GM19193 (cell line): ENCODE data around the gene LSM12.

Source experiments
- POLR2A ChIP-seq: IDR thresholded peaks from 4 replicates; pipeline ENCODE4 v1.6.1; 2011; ENCODE audit not compliant: insufficient read depth, insufficient read length; ENCODE audit errors: extremely low read depth

LSM12 gene

GRCh38 chr17:44012874-44013273, 53.6 kb downstream of the LSM12 start:
- TF ChIP-seq POLR2A = no peak

GRCh38 chr17:44012391-44012790, 54.1 kb downstream of the LSM12 start:
- no peak for TF ChIP-seq POLR2A

GRCh38 chr17:44011876-44012275, 54.6 kb downstream of the LSM12 start:
- no peak for TF ChIP-seq POLR2A

GRCh38 chr17:44010966-44011647, 55.4 kb downstream of the LSM12 start:
- TF ChIP-seq POLR2A = no peak

GRCh38 chr17:44008205-44008909, 58.1 kb downstream of the LSM12 start:
- no peak for TF ChIP-seq POLR2A

- TF ChIP-seq POLR2A = no peak
Measured at GRCh38 chr17:44007346-44008204, 58.9 kb downstream of the LSM12 start.

GRCh38 chr17:44006598-44007345, 59.7 kb downstream of the LSM12 start:
- TF ChIP-seq POLR2A = no peak

- no peak for TF ChIP-seq POLR2A
Measured at GRCh38 chr17:44006272-44006597, 60.2 kb downstream of the LSM12 start.

- TF ChIP-seq POLR2A = no peak
Measured at GRCh38 chr17:44005527-44006271, 60.8 kb downstream of the LSM12 start.

- no peak for TF ChIP-seq POLR2A
Measured at GRCh38 chr17:44004761-44005526, 61.5 kb downstream of the LSM12 start.

- TF ChIP-seq POLR2A = no peak
Measured at GRCh38 chr17:44004077-44004760, 62.3 kb downstream of the LSM12 start, which contains the start of gene NAGS. TSS of gene NAGS (plus strand) at chr17:44004622. CDS start at chr17:44004664, 42 bp downstream.

- TF ChIP-seq POLR2A = no peak
Measured at GRCh38 chr17:44002141-44002848, 64.2 kb downstream of the LSM12 start.
